A549 treated with dexamethasone at 1 μM for 4 hours (cell line): Measurements from ENCODE around the gene HBM. TPM values are rescaled to one million over a fixed set of nuclear protein-coding genes. Genes with fewer than 3 reads are reported as not detected.

Experiments
- total RNA-seq: library from RNA; stranded (reverse); fragments of 200-300 nt; extraction: Qiagen RNA extraction; gene quantifications from 5 replicates; pipeline ENCODE4 v1.2.3, GENCODE V29; 2022

HBM gene, protein sequence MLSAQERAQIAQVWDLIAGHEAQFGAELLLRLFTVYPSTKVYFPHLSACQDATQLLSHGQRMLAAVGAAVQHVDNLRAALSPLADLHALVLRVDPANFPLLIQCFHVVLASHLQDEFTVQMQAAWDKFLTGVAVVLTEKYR
- not detected in 5 replicates for total RNA-seq

DNA sequence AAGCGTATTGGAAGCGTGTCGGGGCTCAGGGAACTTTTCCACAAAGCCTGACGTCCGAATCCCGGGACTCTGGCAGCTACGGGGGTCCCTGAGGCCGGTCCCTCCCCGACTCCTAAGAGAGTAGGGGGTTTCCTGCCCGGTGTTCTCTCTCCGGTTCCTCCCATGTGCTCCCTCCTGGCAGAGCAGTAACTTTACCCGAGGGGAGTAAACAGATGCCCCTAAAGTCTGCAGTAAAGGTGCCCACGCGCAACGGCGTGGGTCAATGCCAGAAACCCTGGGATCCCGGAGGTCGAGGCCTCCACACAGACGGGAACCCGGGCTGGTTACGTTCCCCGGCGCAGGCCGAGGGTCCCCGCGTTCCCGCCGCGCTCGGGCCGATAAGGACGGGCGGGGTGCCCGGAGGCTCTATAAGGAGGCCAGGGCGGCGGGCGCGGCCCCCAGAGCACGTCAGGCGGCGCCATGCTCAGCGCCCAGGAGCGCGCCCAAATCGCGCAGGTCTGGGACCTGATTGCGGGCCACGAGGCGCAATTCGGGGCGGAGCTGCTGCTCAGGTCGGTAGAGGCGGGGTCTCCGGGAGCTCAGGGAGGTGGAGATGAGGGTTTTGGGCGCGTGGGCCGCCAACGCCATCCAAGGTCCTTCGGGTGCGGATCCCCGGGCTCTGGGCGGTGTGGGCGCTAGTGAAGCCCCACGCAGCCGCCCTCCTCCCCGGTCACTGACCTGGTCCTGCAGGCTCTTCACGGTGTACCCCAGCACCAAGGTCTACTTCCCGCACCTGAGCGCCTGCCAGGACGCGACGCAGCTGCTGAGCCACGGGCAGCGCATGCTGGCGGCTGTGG, at the start of gene HBM:
Gene HBM (plus strand): TSS at position 440 of the 836 bp plus-strand sequence. CDS start 20 bp downstream, at position 460.

DNA sequence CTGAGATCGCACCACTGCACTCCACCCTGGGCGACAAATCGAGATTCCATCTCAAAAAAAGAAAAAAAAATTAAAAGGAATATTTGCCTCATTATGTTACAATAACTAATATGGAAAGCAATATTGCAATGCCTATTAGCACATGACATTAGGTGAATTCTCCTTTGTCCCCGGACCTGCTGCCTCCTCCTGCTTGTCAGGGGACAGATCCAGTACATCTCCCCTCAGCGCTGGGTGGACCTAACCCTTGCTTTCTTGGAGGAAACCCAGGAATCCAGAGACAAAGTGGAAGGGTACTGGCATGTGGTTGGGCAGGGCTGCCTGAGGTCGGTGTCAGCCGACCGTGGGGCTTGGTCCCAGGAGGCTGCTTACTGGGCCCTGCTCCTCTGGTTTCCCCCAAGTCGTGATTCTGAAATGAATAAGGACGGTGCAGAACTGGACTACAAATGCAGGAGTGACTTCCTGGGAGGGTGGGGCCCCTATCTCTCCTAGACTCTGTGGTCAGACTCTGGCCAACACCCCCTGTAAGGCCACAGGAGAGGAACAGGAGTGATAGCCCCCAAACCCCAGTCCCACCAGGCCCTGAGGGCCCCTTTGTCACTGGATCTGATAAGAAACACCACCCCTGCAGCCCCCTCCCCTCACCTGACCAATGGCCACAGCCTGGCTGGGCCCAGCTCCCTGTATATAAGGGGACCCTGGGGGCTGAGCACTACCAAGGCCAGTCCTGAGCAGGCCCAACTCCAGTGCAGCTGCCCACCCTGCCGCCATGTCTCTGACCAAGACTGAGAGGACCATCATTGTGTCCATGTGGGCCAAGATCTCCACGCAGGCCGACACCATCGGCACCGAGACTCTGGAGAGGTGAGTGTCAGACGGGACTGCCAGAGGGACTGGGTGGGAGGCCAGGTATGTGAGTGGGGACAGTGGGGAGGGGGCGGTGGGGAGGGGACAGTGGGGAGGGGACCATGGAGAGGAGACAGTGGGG, 13.3 kb upstream of the HBM start, which contains the start of gene HBZ:
Gene HBZ (plus strand): TSS at position 504 of the 988 bp plus-strand sequence. CDS start 266 bp downstream, at position 770.

DNA sequence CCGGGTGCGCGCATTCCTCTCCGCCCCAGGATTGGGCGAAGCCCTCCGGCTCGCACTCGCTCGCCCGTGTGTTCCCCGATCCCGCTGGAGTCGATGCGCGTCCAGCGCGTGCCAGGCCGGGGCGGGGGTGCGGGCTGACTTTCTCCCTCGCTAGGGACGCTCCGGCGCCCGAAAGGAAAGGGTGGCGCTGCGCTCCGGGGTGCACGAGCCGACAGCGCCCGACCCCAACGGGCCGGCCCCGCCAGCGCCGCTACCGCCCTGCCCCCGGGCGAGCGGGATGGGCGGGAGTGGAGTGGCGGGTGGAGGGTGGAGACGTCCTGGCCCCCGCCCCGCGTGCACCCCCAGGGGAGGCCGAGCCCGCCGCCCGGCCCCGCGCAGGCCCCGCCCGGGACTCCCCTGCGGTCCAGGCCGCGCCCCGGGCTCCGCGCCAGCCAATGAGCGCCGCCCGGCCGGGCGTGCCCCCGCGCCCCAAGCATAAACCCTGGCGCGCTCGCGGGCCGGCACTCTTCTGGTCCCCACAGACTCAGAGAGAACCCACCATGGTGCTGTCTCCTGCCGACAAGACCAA, 6.7 kb downstream of the HBM start, which contains the start of gene HBA2:
Gene HBA2 (plus strand): TSS at position 503 of the 568 bp plus-strand sequence. CDS start 37 bp downstream, at position 540.

GRCh38 chr16:176477-177382, 11.0 kb downstream of the HBM start, which contains the start of gene HBA1:
TSS of gene HBA1 (plus strand) at chr16:176680. CDS start at chr16:176717, 37 bp downstream.

GRCh38 chr16:180101-180675, 14.4 kb downstream of the HBM start, which contains the start of gene HBQ1:
TSS of gene HBQ1 (plus strand) at chr16:180459. CDS start at chr16:180487, 28 bp downstream.

Other genes starting within 250 kb of the HBM start
- 28.5 to 35.1 TPM (median 31.5 TPM) in 5 replicates for gene POLR3K, start 112.4 kb upstream of the HBM start, total RNA-seq
- gene SNRNP25, start 112.2 kb upstream of the HBM start, total RNA-seq: 58.5 to 66.5 TPM (median 63.1 TPM) in 5 replicates
- 17.7 to 29.7 TPM (median 26.5 TPM) in 5 replicates for gene RHBDF1, start 93.3 kb upstream of the HBM start, total RNA-seq
- 54.7 to 71.6 TPM (median 67.8 TPM) in 5 replicates for gene MPG, start 87.8 kb upstream of the HBM start, total RNA-seq
- gene NPRL3, start 27.3 kb upstream of the HBM start, total RNA-seq: 18.7 to 32.9 TPM (median 30.2 TPM) in 5 replicates
- gene HBZ, start 13.3 kb upstream of the HBM start, total RNA-seq: 0.19 TPM in 1 of 5 replicates, not detected in the others
- gene HBA2, start 6.9 kb downstream of the HBM start, total RNA-seq: 0.25 to 1.0 TPM (median 0.36 TPM) in 5 replicates
- 0.99 to 2.3 TPM (median 2.0 TPM) in 5 replicates for gene HBA1, start 10.7 kb downstream of the HBM start, total RNA-seq
- 4.5 to 7.2 TPM (median 6.6 TPM) in 5 replicates for gene HBQ1, start 14.5 kb downstream of the HBM start, total RNA-seq
- 35.9 to 49.4 TPM (median 45.7 TPM) in 5 replicates for gene LUC7L, start 63.5 kb downstream of the HBM start, total RNA-seq
- gene FAM234A, start 68.8 kb downstream of the HBM start, total RNA-seq: 40.4 to 53.2 TPM (median 47.3 TPM) in 5 replicates
- 2.3 to 5.4 TPM (median 3.7 TPM) in 5 replicates for gene RGS11, start 110.0 kb downstream of the HBM start, total RNA-seq
- 2.6 to 3.1 TPM (median 2.8 TPM) in 5 replicates for gene ARHGDIG, start 114.6 kb downstream of the HBM start, total RNA-seq
- gene PDIA2, start 117.2 kb downstream of the HBM start, total RNA-seq: 0.17 to 0.37 TPM (median 0.30 TPM) in 5 replicates
- gene AXIN1, start 186.7 kb downstream of the HBM start, total RNA-seq: 25.9 to 34.1 TPM (median 33.5 TPM) in 5 replicates
- gene MRPL28, start 204.6 kb downstream of the HBM start, total RNA-seq: 123 to 138 TPM (median 131 TPM) in 5 replicates
- 24.8 to 39.9 TPM (median 34.7 TPM) in 5 replicates for gene PGAP6, start 216.0 kb downstream of the HBM start, total RNA-seq
- 275 to 460 TPM (median 445 TPM) in 5 replicates for gene NME4, start 231.2 kb downstream of the HBM start, total RNA-seq
- 21.2 to 29.7 TPM (median 26.3 TPM) in 5 replicates for gene DECR2, start 235.9 kb downstream of the HBM start, total RNA-seq